Measurements from ENCODE around the gene AFF1.

- TF ChIP-seq CTCF (IDR thresholded peaks at IDR 0.05; ENCODE audit: low read depth, low read length, missing input control) (no peak), YY1 (IDR thresholded peaks at IDR 0.05) (peak; percentile 67), MAX (IDR thresholded peaks at IDR 0.05) (no peak), SP1 (IDR thresholded peaks at IDR 0.05) (no peak), ZBTB33 (IDR thresholded peaks at IDR 0.05) (no peak), TAF1 (conservative IDR thresholded peaks at IDR 0.05) (no peak), REST (IDR thresholded peaks at IDR 0.05) (no peak), JUND (IDR thresholded peaks at IDR 0.05) (peak in 1 of 2 donors; percentile 51), RAD21 (IDR thresholded peaks at IDR 0.05) (peak in 1 of 2 donors; percentile 24), HNF4A (conservative IDR thresholded peaks at IDR 0.05) (peak in 1 of 2 donors; percentile 41), NR2F2 (IDR thresholded peaks at IDR 0.05) (no peak), ATF3 (IDR thresholded peaks at IDR 0.05) (no peak), RXRA (IDR thresholded peaks at IDR 0.05) (peak in 1 of 2 donors; percentile 17), HNF4G (IDR thresholded peaks at IDR 0.05) (no peak)
Measured at GRCh38 chr4:86927843-86928395, 6.9 kb upstream of the AFF1 start.

All from liver (tissue), 3 donors.